Activated CD4-positive, CD25-positive, alpha-beta regulatory T cell treated with anti-CD3 and anti-CD28 coated beads, Interleukin-2, amount 50 U/mL, for 72 hours (primary cell): ENCODE measurements around the gene FOSL1.

Source experiments
- DNase-seq: peaks from one replicate; pipeline ENCODE4 v3.0.0; 2021

The FOSL1 gene

GRCh38 chr11:65919141-65919572 is 19.0 kb upstream of the FOSL1 start, which contains the start of gene DRAP1:
TSS of gene DRAP1 (plus strand) at chr11:65919426. CDS start at chr11:65919502, 76 bp downstream.
- DNase-seq = peak; percentile 96

DNA sequence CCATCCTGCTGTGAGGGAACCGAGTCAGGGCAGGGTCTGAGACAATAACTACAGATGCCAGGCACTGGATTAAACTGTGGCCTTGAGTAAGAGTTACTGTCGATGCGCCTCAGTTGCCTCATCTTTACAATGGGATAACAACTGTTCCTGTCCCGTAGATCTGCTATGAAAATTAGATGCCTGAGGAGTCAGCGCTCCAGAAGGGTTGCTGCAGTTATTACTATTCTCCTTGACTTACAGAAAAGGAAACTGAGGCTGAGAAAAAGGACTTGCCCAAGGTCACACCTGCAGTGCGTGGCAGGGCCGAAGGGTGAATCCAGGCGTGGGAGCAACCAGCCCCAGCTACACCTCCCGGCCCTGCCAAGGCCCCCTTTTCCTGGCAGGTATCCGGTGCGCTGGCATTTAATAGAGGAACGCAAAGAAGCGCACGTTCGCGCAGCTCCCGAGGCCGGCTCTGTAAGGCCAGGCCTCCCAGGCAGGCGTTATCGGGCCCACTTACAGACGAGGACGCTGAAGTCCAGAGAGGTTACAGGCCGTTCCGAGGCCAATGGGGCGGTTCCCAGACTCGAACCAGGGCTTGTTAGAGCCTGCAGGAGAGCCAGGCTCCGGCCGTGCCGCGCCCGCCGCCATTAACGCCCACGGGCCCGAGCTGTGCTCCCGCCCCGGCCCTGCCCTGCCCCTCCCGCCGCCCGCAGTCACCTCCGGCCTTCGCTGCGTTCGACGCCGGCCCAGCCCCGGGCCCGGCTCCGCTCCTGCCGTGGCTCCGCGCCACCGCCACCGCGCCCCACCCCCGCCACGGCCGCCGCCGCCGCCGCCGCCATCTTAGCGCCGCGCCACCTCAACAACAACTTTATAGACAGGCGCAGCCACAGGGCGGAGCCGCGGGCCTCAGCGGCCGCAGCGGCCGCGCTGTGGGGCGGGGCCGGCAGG is 18.3 kb upstream of the FOSL1 start, which contains the start of gene C11orf68:
Gene C11orf68 (minus strand): TSS at position 852 of the 930 bp plus-strand sequence. CDS start 31 bp downstream, at position 821.
- no peak for DNase-seq

DNA sequence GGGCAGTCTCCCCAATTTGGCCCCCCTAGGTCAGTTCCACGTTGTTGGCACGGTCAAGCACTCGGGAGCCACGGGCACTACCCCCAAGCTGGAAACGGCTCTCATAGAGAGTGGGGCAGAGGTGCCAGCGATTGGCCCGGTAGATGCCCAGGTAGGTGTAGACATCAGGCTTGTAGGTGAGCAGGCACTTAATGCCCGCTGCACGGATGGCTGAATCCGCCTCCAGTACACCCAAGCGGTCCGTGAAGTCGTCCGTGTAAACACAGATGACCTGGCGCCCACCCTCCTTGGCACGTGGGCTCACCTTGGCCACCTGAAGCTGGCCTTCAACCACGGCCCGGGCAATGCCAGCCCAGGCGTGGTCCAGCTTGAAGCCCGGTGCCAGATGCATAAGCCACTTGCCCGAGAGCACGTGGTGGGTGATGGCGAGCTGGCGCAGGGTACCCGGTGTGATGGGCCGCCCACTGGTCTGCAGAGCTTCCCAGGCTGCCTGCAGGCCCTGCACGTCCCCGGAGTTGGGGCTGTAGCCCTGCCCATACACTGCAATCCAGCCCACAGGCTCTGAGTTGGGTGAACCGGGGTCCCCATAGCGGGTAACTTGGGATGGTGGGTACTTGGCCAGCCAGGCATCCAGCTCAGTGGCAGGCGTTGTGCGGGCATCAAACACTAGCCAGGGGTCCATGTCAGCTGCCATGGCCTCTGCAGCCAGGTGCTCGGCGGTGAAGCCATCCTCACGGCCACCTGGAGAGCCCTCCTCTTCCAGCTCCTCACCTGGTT is 17.4 kb upstream of the FOSL1 start:
- no peak for DNase-seq

DNA sequence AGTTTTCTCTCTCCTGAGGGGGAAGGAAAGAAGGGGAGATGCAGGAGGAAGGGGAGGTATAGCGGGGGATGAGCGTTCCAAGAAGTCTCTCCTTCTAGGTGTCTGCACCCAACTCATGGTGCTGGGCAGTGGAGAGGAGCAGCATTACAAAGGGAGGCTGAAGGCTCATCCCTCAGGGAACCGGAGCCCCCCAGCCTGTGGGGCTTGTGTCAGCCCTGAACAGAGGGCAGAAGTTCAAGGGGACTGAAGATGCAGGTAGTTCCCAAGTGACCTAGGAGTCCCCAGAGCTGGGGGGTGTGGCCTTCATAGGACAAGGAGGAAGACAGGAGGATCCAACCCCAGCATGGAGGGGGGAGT is 16.9 kb upstream of the FOSL1 start:
- DNase-seq = no peak

DNA sequence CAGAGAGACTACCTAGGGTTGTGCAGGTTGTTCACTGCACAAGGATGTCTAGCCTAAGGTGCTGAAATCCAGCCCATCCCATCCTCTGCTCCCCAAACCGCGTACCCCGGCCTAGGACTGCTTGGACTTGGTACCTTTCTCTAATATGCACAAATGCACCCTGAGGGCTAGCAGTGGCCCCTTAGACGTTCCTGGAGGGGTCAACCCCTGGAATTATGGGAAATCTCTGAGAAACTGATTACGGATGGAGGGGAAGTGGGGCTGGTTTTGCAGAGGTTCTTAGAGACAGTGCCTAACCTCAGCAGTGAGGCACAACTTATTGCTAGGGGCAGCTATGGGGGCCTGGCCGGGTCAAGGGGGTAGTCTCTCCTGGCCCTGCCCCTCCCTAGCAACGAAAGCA is 16.2 kb upstream of the FOSL1 start:
- DNase-seq = no peak

DNA sequence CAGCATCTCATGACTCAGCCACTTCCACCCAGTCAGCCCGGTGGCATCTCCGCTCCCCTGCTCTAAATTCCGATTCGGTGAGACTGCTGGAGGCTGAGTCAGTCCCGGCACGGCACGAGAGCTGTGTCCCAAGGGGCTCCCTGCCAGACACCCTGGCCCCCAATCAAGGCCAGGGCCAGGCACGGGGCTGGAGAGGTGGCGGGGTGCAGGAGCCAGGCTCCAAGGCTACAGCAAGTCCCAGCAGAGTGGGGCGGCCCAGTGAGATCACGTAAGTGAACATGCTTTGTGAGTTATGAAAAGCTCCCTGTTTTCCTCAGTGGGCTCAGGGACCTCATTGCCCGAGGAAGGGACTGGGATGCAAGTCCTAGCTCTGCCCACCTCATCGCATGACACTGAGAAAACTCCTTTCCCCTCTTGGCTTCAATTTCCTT is 15.6 kb upstream of the FOSL1 start:
- no peak for DNase-seq

GRCh38 chr11:65915101-65915820 is 15.1 kb upstream of the FOSL1 start:
- no peak for DNase-seq

DNA sequence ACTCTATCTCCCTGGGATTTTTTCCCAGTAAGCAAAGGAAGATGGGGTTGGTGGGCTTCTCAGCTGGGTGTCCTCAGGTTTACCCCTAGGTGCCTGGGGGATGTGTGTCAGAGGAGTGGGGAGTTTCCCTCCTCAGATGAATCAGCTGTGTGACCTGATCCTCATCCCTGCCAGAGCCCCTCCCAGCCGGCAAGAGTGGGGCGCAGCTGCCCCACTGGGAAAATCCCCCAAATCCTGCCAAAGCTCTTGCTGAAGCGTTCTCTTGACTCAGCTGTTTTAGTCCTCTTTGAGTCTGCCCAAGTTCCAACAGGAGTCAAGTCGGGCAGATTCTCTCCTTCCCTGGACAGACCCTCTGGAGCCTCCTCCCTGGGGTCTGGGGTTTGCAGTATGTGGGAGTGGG is 12.7 kb upstream of the FOSL1 start:
- DNase-seq = no peak

- DNase-seq = no peak
Observed at GRCh38 chr11:65911682-65912568, 11.7 kb upstream of the FOSL1 start.

- DNase-seq = no peak
Observed at GRCh38 chr11:65907878-65908277, 7.7 kb upstream of the FOSL1 start.

DNA sequence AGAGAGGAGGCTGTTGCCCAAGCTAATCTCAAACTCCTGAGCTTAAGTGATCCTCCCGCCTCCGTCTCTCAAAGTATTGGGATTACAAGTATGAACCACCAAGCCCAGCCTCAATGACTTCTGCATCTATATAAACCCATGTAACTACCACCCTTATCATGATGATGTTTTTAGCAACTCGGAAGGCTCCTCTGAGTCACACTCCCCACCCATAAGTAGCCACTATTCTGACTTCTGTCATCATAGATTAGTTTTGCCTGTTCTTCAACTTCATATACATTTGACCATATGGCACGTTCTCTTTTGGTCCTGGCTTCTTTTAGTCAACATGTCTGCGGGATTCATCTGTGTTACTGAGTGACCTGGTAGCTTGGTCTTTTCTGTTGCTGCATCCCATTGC is 6.4 kb upstream of the FOSL1 start:
- no peak for DNase-seq

- DNase-seq = no peak
Observed at GRCh38 chr11:65903715-65904114, 3.5 kb upstream of the FOSL1 start.

GRCh38 chr11:65903068-65903481 is 2.9 kb upstream of the FOSL1 start:
- DNase-seq = no peak

DNA sequence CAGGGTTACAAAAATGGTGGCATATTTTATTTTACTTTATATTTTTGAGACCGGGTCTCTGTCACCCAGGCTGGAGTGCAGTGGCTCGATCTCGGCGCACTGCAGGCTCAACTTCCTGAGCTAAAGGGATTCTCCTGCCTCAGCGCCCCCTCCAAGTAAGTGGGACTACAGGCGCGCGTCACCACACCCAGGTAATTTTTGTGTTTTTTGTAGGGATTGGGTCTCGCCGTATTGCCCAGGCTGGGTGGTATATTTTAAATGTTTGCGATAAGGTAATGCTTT is 652 bp upstream of the FOSL1 start:
- no peak for DNase-seq

DNA sequence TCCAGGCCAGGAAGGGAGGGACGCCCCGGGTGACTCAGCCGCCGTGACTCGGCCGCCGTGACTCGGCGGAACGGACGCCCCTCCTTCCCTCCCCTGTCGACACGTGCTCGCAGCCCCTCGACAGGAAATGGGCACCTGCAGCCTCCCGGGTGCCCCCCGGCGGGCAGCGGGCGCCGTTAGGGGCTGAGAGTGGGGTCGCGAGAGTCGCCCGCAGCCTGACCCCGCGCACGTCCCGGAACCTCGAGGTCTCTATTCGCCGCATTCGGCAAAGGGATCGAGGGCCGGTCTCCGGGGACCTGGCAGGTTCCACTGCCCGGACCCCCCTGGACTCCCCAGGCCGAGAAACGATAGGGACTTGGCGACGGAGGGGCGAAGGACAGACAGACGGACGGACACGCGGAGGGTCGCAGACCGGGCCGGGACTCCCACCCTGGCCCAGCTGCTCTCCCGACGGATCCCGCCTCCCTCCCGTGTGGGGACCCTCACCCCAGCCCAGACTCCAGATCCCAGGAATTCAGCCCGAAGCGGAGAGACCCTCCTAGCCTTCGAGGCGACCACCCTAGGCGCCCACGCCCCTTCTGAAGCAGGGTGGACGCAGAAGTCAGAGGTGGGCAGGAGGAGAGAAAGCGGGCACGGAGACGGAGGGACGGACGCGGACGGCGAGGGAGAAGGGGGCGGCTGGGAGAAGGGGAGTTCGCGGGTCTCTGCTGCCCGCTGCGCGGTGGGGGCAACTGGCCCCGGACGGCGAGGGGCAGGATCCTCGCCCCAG is 648 bp downstream of the FOSL1 start:
- peak; percentile 75 for DNase-seq

- no peak for DNase-seq
Observed at GRCh38 chr11:65898656-65899355, 1.4 kb downstream of the FOSL1 start.

DNA sequence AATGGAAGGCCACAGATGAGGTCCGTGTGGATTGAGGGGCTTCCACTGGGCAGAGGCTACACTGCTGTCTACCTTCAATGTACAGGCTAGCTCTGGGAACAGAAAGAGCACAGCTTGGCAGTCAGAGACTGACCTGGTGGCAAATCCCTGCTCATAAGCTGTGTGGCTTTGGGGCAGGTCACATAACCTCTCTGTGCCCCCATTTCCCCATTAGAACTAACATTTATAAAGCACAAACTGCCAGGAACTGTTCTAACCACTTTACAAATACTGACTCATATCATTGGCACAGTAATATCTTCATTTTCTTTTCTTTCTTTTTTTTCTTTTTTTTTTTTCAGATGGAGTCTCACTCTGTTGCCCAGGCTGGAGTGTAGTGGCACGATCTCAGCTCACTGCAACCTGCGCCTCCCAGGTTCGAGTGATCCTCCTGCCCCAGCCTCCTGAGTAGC is 3.1 kb downstream of the FOSL1 start:
- no peak for DNase-seq

GRCh38 chr11:65896034-65896999 is 3.9 kb downstream of the FOSL1 start:
- DNase-seq = no peak

GRCh38 chr11:65895482-65895981 is 4.7 kb downstream of the FOSL1 start:
- no peak for DNase-seq
